Stimulated activated CD4-positive, alpha-beta T cell treated with anti-CD3 and anti-CD28 coated beads, Interleukin-1b, Interleukin-23, amount 100 ng/mL, for 24 hours (primary cell): Measurements from ENCODE around the gene GPR141.

Experiments
- DNase-seq, 4 experiments: peaks; one replicate each; pipeline ENCODE4 v3.0.0-alpha.2; 2020; ENCODE audit warnings: low read depth in 4 of 4, low spot score in 1 of 4

Gene GPR141

GRCh38 chr7:37730501-37730900, 46.9 kb downstream of the GPR141 start:
- DNase-seq, result no peak

- DNase-seq, result no peak
Observed at GRCh38 chr7:37732253-37732652, 48.7 kb downstream of the GPR141 start.

- no peak for DNase-seq
Observed at GRCh38 chr7:37732888-37733287, 49.3 kb downstream of the GPR141 start.

GRCh38 chr7:37735196-37735595, 51.6 kb downstream of the GPR141 start:
- no peak for DNase-seq

- no peak for DNase-seq
Observed at GRCh38 chr7:37738321-37738720, 54.8 kb downstream of the GPR141 start.

- no peak for DNase-seq
Observed at GRCh38 chr7:37740398-37740797, 56.8 kb downstream of the GPR141 start.

- no peak for DNase-seq
Observed at GRCh38 chr7:37741776-37742175, 58.2 kb downstream of the GPR141 start.

DNA sequence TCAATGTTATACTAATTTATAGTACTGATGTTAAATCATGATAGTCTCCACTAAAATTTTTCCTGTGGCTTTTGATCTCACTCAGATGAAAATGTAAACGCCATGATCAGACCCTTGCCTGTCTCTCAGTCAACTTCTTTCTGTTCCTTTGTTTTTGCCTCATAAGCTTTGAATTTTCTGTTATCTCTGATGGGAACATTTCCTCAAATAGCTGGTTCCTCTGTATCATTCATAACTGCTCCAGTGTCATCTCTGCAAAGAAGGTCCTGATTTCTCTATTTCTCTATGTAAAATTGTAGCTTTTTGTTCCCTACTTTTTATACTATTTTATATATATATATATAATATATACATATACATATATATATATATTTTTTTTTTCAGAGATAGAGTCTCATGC, 67.5 kb downstream of the GPR141 start:
- DNase-seq, result no peak

DNA sequence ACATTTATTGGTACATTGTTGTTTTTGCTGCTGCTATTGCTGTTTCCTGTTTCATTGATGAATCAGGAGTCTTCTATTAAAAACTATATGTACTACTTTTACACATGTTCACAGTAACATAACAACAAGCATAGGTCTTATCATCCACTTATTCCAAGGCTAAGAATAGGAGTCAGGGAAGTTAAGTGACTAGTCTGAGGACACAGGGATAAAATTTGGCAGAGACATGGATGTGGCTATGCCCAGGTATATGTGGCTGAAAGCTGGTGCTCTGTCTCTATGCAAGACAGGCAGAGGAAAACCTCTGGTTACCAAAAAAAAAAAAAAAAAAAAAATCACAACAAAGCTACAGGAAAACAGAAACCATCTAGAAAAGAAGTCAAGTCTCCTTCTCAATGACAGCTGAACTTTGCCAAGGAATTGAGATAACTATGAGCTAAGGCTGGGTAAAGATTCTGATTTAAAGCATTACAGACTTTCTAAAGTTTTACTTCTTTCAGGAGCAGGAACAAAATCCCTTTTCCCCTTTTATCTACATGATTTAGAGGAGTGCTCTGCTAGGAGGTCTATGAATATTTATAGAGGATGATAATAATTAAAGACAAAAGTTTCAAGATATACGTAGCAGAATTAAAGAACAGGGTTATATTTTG, 70.0 kb downstream of the GPR141 start:
- no peak for DNase-seq

DNA sequence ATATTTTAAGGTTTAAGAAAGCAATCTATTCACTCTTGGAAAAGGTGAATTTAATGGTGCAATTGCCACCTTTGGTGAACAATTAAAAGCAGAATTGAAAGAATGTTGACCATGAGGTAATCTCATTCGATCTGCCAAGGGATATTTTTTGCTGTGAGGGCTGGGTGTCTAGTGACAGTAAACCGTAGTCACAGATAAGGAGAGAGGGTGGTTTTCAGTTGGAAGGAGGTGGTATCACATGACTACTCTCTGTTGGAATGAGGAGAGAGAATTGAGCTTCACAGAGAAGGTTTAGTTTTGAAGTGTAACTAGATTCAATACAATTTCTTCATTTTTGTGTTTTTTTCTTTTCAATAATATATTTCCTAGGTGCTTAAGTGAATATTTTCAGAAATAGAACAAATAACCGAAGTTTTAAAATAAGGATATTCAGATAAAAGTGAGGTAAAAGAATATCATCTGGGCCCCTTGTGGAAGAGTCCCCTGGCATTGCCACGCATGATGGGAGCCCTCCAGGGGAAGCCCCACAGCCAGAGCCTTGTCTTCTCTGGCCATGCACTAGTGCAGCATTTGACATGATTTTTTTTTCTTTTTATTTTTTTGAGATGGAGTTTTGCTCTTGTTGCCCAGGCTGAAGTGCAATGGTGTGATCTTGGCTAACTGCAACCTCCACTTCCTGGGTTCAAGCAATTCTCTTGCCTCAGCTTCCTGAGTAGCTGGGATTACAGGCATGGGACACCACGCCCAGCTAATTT, 73.4 kb downstream of the GPR141 start:
- no peak for DNase-seq

- no peak for DNase-seq
Observed at GRCh38 chr7:37757563-37757962, 74.0 kb downstream of the GPR141 start.

DNA sequence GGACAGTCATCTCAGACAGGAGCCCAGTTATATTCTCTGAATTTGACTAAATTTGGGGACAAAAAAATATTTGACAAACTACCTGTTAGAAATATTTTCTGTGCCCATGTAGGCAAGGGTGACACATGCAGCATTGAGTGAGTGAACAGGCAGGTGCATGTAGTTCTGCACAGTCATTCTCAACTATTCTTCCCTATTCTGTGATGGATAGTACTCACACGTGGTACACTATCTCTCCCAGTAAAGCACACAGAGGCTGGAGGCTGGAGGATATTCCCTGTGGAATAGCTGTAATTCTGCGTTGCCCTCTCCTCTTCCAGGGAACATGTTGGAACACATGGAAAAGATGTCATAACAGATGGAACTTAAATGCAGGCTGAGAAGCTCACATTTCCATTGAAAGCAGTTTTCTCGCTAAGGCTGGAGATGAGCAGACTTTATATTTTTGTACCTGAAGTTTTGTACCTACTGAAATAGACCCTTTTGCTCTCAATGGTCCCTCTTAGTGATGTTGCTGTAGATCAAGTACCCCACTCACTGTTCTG, 75.0 kb downstream of the GPR141 start:
- no peak for DNase-seq

GRCh38 chr7:37759526-37759925, 76.0 kb downstream of the GPR141 start:
- no peak for DNase-seq

DNA sequence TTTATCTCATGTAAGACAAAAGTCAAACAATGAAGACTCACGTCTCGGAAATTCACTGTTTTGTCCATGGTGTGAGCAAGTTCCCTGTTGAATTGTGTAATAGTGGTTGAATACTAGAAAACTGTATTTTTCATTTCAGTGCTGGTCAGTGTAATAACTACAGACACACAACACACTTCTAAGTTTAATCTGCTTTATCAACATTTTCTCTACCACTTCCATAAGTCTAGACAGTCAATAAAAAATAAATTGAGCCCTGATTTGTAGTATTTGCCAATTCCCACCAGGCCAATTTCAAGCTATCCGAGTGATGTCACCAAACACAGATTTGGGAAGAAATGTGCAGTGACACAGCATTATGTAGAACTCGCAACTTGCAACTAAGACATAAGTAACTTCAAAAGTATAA, 81.9 kb downstream of the GPR141 start:
- no peak for DNase-seq

DNA sequence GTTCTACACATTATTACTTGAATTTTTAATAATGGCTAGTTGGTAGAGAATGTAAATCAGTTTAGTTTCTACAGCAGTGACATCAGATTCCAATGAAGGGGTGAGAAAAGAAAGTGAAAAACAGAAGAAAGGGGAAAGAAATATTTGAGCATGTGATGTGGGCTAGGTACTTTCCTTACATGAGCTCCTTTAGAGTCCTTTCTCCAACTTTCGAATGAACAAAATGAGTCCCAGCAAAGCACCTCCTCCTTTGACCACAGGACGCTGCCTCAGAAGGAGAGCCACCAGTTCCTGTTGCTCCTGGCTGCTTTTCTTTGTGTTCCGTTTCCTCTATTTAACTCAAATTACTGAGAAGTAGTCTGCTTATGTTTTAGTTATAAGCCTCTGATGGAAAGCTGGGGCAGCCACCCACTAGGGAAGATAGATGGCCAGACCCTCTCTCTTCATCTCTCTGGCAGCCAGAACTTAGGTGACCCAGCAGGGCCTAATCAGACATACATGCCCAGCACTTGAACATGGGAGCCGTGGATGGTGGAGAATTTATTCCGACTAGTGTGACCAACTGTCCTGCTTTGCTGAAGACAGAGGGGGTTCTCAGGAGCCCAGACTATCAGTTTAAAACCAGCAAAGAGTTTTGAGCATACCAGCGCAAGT, 82.4 kb downstream of the GPR141 start:
- no peak for DNase-seq

DNA sequence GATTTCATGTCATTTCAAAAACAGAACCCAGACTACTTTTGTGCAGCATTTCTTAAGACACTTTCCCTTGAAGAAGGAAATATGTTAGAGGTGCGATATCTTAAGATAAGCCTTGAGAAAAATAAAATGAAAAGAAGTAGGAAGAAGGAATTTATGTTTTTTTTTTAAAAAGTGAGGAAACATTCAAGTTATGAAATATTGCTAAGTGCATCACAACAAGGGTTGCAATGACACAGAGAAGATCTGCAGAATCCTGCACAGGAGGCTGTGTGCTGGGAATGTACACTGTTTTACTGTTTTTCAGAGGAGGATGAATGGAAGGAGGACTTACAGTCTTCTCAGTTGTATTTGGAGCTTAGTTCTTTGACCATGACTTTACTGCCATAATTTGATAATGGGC, 85.0 kb downstream of the GPR141 start:
- DNase-seq, result no peak

DNA sequence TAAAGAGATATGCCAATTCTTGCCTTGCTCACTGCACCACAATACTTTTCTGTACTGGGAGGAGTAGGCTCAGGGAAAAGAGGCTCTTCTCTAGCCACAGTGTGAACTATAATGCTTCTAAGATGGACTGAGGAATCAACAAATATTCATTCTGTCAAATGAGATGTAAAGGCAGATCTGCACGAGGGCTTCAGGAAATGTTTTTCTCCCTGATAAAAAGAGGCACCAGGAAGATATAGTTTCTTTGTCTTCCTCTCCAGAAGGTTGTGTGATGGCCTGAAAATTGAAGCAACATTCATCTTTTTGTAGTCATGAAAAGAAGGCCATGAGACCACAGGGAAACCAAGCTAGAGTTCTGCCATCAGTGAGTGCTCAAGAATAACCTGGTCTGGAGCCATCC, 85.7 kb downstream of the GPR141 start:
- DNase-seq, result no peak

GRCh38 chr7:37769726-37770125, 86.2 kb downstream of the GPR141 start:
- no peak for DNase-seq

GRCh38 chr7:37770838-37771237, 87.3 kb downstream of the GPR141 start:
- DNase-seq, result no peak

- DNase-seq, result no peak
Observed at GRCh38 chr7:37771342-37771741, 87.8 kb downstream of the GPR141 start.

GRCh38 chr7:37771801-37772200, 88.2 kb downstream of the GPR141 start:
- DNase-seq, result no peak

GRCh38 chr7:37775921-37776320, 92.4 kb downstream of the GPR141 start:
- no peak for DNase-seq
